ENCODE data around the gene IQCC.

Gene IQCC

GRCh38 chr1:32221581-32221979 lies 16.1 kb downstream of the IQCC start:
- Histone ChIP-seq H3K9ac (ENCODE audit: low read length) (peak overlapping the region; percentile 88), H3K27ac (ENCODE audit: low read length) (no peak overlapping the region), H3K27me3 (ENCODE audit: low read depth, low read length) (no peaks in the 10 kb centered on the region), H3K4me3 (ENCODE audit: low read length) (peak overlapping the region; percentile 87), H3K4me2 (ENCODE audit: low read length) (peak overlapping the region; percentile 91), H3K4me1 (ENCODE audit: low read length) (peaks cover 11% of the 10 kb centered on the region), H4K20me1 (ENCODE audit: insufficient read depth, low read length) (no peaks in the 10 kb centered on the region), H3K9me3 (ENCODE audit: insufficient read depth, low read length) (no peaks in the 10 kb centered on the region), H3K79me2 (ENCODE audit: low read length) (peaks cover 21% of the 10 kb centered on the region), H2AFZ (ENCODE audit: low read depth, low read length) (peak overlapping the region; percentile 83), H3K36me3 (replicated peaks; ENCODE audit: low read depth, low read length) (no peaks in the 10 kb centered on the region)
- TF ChIP-seq EZH2phosphoT487 (IDR thresholded peaks at IDR 0.05; ENCODE audit: low read depth), result no peak
- TF ChIP-seq CTCF (IDR thresholded peaks at IDR 0.05; ENCODE audit: low read depth, low read length), result no peak

GRCh38 chr1:32221980-32222755 lies 16.7 kb downstream of the IQCC start, which contains the start of the genes EIF3I and TMEM234:
Gene EIF3I (plus strand): TSS chr1:32222407. CDS start chr1:32222442, 35 bp downstream.
Gene TMEM234 (minus strand): TSS chr1:32222353. CDS start chr1:32222322, 31 bp downstream.
- H3K9ac ChIP-seq (ENCODE audit: low read length), result peak within 1 kb of the TSS; percentile 88
- H4K20me1 ChIP-seq (ENCODE audit: insufficient read depth, low read length), result no peaks in the 10 kb centered on the region
- H3K79me2 ChIP-seq (ENCODE audit: low read length), result peaks cover 21% of the 10 kb centered on the region
- H2AFZ ChIP-seq (ENCODE audit: low read depth, low read length), result peak within 1 kb of the TSS; percentile 83
- peak within 1 kb of the TSS; percentile 87 for H3K4me3 ChIP-seq (ENCODE audit: low read length)
- H3K27ac ChIP-seq (ENCODE audit: low read length), result no peak within 1 kb of the TSS; the same call in 1 of the 2 replicates
- peak within 1 kb of the TSS; percentile 91 for H3K4me2 ChIP-seq (ENCODE audit: low read length)
- H3K27me3 ChIP-seq (ENCODE audit: low read depth, low read length), result no peaks in the 10 kb centered on the region
- H3K9me3 ChIP-seq (ENCODE audit: insufficient read depth, low read length), result no peaks in the 10 kb centered on the region
- TF ChIP-seq CTCF (IDR thresholded peaks at IDR 0.05; ENCODE audit: low read depth, low read length), result no peak
- peaks cover 11% of the 10 kb centered on the region for H3K4me1 ChIP-seq (ENCODE audit: low read length)
- H3K36me3 ChIP-seq (replicated peaks; ENCODE audit: low read depth, low read length), result no peaks in the 10 kb centered on the region

- no peak for TF ChIP-seq EZH2phosphoT487 (IDR thresholded peaks at IDR 0.05; ENCODE audit: low read depth)
- no peak for TF ChIP-seq CTCF (IDR thresholded peaks at IDR 0.05; ENCODE audit: low read depth, low read length)
- Histone ChIP-seq H3K27ac (ENCODE audit: low read length) (no peak overlapping the region), H3K9ac (ENCODE audit: low read length) (no peak overlapping the region), H3K4me3 (ENCODE audit: low read length) (peak overlapping the region; percentile 87; the same call in 1 of the 2 replicates), H3K27me3 (ENCODE audit: low read depth, low read length) (no peaks in the 10 kb centered on the region), H4K20me1 (ENCODE audit: insufficient read depth, low read length) (no peaks in the 10 kb centered on the region), H3K36me3 (replicated peaks; ENCODE audit: low read depth, low read length) (peaks cover 8% of the 10 kb centered on the region), H2AFZ (ENCODE audit: low read depth, low read length) (no peak overlapping the region), H3K79me2 (ENCODE audit: low read length) (peaks cover 21% of the 10 kb centered on the region), H3K4me1 (ENCODE audit: low read length) (peaks cover 11% of the 10 kb centered on the region), H3K9me3 (ENCODE audit: insufficient read depth, low read length) (no peaks in the 10 kb centered on the region), H3K4me2 (ENCODE audit: low read length) (peak overlapping the region; percentile 77; the same call in 1 of the 2 replicates)
These were observed 18.2 kb downstream of the IQCC start for GRCh38 chr1:32223683-32224082.

GRCh38 chr1:32224285-32224684 lies 18.8 kb downstream of the IQCC start:
- Histone ChIP-seq H2AFZ (ENCODE audit: low read depth, low read length) (no peak overlapping the region), H3K9me3 (ENCODE audit: insufficient read depth, low read length) (no peaks in the 10 kb centered on the region), H3K27me3 (ENCODE audit: low read depth, low read length) (no peaks in the 10 kb centered on the region), H4K20me1 (ENCODE audit: insufficient read depth, low read length) (no peaks in the 10 kb centered on the region), H3K36me3 (replicated peaks; ENCODE audit: low read depth, low read length) (peaks cover 11% of the 10 kb centered on the region), H3K9ac (ENCODE audit: low read length) (no peak overlapping the region), H3K4me1 (ENCODE audit: low read length) (peaks cover 11% of the 10 kb centered on the region), H3K4me2 (ENCODE audit: low read length) (no peak overlapping the region), H3K79me2 (ENCODE audit: low read length) (peaks cover 21% of the 10 kb centered on the region), H3K4me3 (ENCODE audit: low read length) (no peak overlapping the region), H3K27ac (ENCODE audit: low read length) (no peak overlapping the region)
- TF ChIP-seq EZH2phosphoT487 (IDR thresholded peaks at IDR 0.05; ENCODE audit: low read depth) (no peak), CTCF (IDR thresholded peaks at IDR 0.05; ENCODE audit: low read depth, low read length) (no peak)
